Activated T-cell treated with anti-CD3 and anti-CD28 coated beads, Interleukin-2, amount 50 U/mL, for 24 hours (primary cell): ENCODE results near the gene GPR4.
A peak's percentile ranks its signal among the peaks of the same experiment; 100 is the strongest.
"Not testable (repeated sequence)": the region's sequence is repeated elsewhere in the genome, so short reads cannot be mapped to it uniquely, and the experiment has no call there.

Experiments used
- DNase-seq: peaks from one replicate; pipeline ENCODE4 v3.0.0-alpha.2; 2020
- H3K27ac Mint-ChIP-seq: 2 replicates; pipeline ENCODE4 v1.8.0; 2020; ENCODE audit warnings: mild to moderate bottlenecking, mixed read lengths
- H3K27me3 Mint-ChIP-seq: 2 replicates; pipeline ENCODE4 v1.8.0; 2020; ENCODE audit warnings: mixed read lengths
- H3K36me3 Mint-ChIP-seq: 2 replicates; pipeline ENCODE4 v1.8.0; 2020; ENCODE audit warnings: low read depth, mixed read lengths
- H3K4me1 Mint-ChIP-seq: 2 replicates; pipeline ENCODE4 v1.8.0; 2020; ENCODE audit warnings: low read depth, mixed read lengths
- H3K4me3 Mint-ChIP-seq: 2 replicates; pipeline ENCODE4 v1.8.0; 2020; ENCODE audit warnings: mild to moderate bottlenecking, moderate library complexity, mixed read lengths
- H3K9me3 Mint-ChIP-seq: 2 replicates; pipeline ENCODE4 v1.8.0; 2020; ENCODE audit warnings: mixed read lengths

Gene GPR4

DNA sequence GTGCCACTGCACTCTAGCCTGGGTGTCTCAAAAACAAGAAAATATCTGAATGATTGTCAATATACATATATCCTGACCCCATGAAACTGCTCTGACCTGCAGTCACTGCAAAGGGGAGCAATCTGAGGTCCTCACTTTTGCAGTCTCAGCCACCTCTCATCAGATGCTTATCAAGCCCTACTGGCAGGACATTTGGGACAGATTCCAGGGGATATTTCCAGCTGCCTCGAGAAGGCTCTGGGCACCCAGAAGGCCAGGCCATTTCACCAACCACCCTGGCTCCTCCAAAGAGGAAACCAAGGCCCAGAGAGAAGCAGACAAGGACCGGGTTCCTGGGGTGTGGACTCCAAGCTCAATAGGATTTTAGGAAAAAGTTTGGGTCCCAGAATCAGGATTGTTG, 34.9 kb upstream of the GPR4 start:
- Mint-ChIP-seq H3K9me3 (peaks cover 3% of the 10 kb centered on the region), H3K27ac (no peak overlapping the region), H3K27me3 (no peaks in the 10 kb centered on the region), H3K36me3 (peaks cover 70% of the 10 kb centered on the region), H3K4me1 (peaks cover 40% of the 10 kb centered on the region), H3K4me3 (no peak overlapping the region)
- DNase-seq = no peak

- Mint-ChIP-seq H3K27ac (no peak overlapping the region), H3K4me3 (no peak overlapping the region), H3K36me3 (peaks cover 66% of the 10 kb centered on the region), H3K9me3 (peaks cover 3% of the 10 kb centered on the region), H3K4me1 (peaks cover 36% of the 10 kb centered on the region), H3K27me3 (no peaks in the 10 kb centered on the region)
- no peak for DNase-seq
These were observed 34.3 kb upstream of the GPR4 start for GRCh38 chr19:45636275-45636674.

DNA sequence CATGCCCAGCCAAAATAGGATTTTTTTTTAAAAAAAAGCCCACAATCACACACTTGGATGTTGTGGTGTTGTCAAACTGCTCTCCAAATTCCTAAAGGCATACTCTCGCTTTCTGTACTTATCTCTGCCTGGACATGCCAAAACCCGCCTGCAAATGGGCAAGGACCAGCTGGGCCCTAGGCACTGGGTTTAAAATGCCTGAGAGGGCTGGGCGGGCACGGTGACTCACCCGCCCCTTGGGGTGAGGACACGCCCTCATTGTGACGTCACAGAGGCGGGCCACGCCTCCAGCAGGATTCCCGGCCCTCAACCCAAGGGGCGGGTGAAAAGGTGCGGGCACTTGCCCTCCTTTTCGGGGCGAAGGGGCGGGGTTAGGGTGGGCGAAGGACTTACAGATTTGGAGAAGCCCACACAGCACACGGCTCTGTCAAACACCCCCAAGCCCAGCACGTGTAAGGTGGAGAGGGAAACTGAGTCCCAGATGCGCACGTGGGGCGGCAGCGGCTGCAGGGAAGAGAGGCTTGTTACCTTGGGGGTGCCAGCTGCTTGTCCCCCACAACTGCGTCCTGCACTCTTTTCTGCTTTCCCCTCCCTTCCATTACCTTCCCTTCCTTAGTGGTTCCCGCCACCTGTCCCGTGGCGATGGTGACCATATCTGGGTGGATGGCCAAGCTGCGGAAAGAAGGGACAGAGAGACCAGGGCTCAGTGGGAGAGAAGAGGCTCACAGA, 30.6 kb upstream of the GPR4 start:
- DNase-seq = peak; percentile 75
- H3K27me3 Mint-ChIP-seq = no peaks in the 10 kb centered on the region
- peaks cover 25% of the 10 kb centered on the region for H3K4me1 Mint-ChIP-seq
- peak overlapping the region; percentile 35 for H3K27ac Mint-ChIP-seq
- H3K9me3 Mint-ChIP-seq = no peaks in the 10 kb centered on the region
- peaks cover 69% of the 10 kb centered on the region for H3K36me3 Mint-ChIP-seq
- no peak overlapping the region for H3K4me3 Mint-ChIP-seq

DNA sequence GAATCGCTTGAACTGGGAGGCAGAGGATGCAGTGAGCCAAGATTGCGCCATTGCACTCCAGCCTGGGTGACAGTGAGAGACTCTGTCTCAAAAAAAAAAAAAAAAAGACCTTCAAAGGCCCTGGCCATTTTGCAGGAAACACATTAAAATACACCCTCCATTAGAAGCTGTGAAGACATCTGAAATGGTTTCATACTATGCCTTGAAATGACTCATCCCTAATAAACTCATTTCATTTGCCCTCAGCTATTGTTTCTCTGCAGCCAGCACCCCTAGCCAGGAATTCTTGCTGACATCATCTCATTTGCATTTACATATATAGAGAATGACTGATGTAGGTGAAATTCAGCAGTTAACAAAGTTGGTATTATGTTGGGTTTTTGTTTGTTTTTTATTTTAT, 28.5 kb upstream of the GPR4 start:
- peak overlapping the region; percentile 85 for H3K27ac Mint-ChIP-seq
- H3K9me3 Mint-ChIP-seq = no peaks in the 10 kb centered on the region
- H3K27me3 Mint-ChIP-seq = no peaks in the 10 kb centered on the region
- DNase-seq = no peak
- H3K36me3 Mint-ChIP-seq = peaks cover 72% of the 10 kb centered on the region
- H3K4me1 Mint-ChIP-seq = peaks cover 23% of the 10 kb centered on the region
- H3K4me3 Mint-ChIP-seq = no peak overlapping the region

DNA sequence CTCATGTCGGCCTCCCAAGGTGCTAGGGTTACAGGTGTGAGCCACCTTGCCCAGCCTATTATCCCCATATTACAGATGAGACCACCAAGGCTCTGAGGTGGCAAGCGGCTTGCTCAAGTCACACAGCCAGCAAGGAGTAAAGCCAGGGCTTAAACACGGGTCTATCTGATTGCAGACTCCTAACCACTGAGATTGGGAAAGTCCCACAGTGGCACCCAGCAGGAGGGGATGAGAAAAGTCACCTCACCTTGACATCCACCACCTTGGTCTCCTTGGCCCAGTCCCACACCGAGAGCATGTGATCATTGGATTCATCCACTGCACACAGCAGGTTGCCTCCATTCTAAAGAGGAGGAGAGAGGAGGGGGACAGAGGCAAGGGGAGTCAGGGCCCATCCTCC, 27.7 kb upstream of the GPR4 start:
- no peak overlapping the region for H3K4me3 Mint-ChIP-seq
- no peaks in the 10 kb centered on the region for H3K9me3 Mint-ChIP-seq
- peaks cover 80% of the 10 kb centered on the region for H3K36me3 Mint-ChIP-seq
- H3K27me3 Mint-ChIP-seq = no peaks in the 10 kb centered on the region
- peaks cover 23% of the 10 kb centered on the region for H3K4me1 Mint-ChIP-seq
- H3K27ac Mint-ChIP-seq = peak overlapping the region; percentile 71
- no peak for DNase-seq

- H3K4me3 Mint-ChIP-seq, H3K9me3 Mint-ChIP-seq, H3K27ac Mint-ChIP-seq, H3K27me3 Mint-ChIP-seq, DNase-seq: not testable (repeated sequence)
- Mint-ChIP-seq H3K4me1 (peaks cover 23% of the 10 kb centered on the region), H3K36me3 (peaks cover 85% of the 10 kb centered on the region)
These were observed 26.2 kb upstream of the GPR4 start for GRCh38 chr19:45628219-45628618.

DNA sequence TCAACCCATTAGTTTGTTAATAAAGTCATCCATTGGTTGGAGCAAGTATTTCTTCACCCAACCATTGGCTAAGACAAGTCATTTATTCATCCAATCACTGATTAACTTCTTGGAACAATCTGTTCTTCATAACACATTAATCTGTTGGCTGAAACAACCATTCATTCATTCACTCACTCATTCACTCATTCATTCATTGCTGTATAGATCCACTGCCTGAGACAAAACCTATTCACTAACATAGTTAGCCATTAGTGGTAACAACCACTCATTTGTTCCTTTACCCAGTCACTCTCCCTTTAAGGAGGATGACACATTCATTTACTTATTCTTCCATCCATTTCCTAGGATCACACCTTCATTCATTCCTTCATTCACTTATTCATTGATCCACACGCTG, 22.0 kb upstream of the GPR4 start:
- H3K27ac Mint-ChIP-seq = no peak overlapping the region
- H3K36me3 Mint-ChIP-seq = peaks cover 96% of the 10 kb centered on the region
- no peaks in the 10 kb centered on the region for H3K4me1 Mint-ChIP-seq
- H3K9me3 Mint-ChIP-seq = no peaks in the 10 kb centered on the region
- H3K4me3 Mint-ChIP-seq = no peak overlapping the region
- no peaks in the 10 kb centered on the region for H3K27me3 Mint-ChIP-seq
- DNase-seq = no peak

DNA sequence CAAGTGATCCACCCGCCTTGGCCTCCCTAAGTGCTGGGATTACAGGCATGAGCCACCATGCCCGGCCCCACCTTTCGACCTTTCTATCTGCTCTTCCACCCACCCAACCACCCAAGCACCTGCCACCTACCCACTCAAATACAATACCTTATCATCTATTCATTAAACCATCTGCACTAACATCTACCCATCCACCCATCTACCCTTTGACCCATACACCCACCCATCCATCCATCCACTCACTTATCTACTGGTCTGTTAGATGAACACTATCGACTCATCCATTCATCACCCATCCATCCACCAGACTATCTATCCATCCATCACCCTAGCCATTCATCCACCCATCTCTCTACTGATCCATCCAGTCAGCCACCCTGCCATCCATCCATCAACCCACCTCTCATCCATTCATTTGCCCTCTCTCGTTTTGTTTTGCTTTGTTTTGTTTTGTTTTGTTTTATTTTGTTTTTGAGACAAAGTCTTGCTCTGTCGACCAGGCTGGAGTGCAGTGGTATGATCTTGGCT, 20.0 kb upstream of the GPR4 start:
- H3K36me3 Mint-ChIP-seq = peaks cover 93% of the 10 kb centered on the region
- no peak for DNase-seq
- H3K27ac Mint-ChIP-seq = no peak overlapping the region

GRCh38 chr19:45621389-45621788, 19.4 kb upstream of the GPR4 start:
- Mint-ChIP-seq H3K4me3 (no peak overlapping the region), H3K27ac (no peak overlapping the region), H3K4me1 (peaks cover 2% of the 10 kb centered on the region), H3K27me3 (no peaks in the 10 kb centered on the region), H3K9me3 (no peaks in the 10 kb centered on the region), H3K36me3 (peaks cover 93% of the 10 kb centered on the region)
- no peak for DNase-seq

More for the DNA sequence above, 20.0 kb upstream of the GPR4 start:
- no peaks in the 10 kb centered on the region for H3K9me3 Mint-ChIP-seq
- H3K4me1 Mint-ChIP-seq = no peaks in the 10 kb centered on the region
- no peak overlapping the region for H3K4me3 Mint-ChIP-seq
- no peaks in the 10 kb centered on the region for H3K27me3 Mint-ChIP-seq

DNA sequence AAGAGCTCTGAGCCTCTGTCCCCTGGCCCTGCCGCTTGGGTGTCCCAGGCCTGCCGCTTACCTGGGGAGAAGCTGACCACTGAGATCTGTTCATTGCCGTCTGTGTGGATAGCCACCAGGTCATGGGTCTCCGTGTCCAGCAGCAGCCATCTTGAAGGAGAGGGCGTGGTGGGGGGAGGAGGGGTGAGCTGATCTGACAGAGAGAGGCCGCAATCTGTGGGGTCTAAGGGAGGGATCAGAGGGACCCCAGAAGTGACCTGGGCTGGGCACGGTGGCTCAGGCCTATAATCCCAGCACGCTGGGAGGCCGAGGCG, 14.6 kb upstream of the GPR4 start:
- Mint-ChIP-seq H3K9me3 (no peaks in the 10 kb centered on the region), H3K27me3 (no peaks in the 10 kb centered on the region), H3K4me1 (peaks cover 27% of the 10 kb centered on the region), H3K4me3 (no peak overlapping the region), H3K27ac (no peak overlapping the region), H3K36me3 (peaks cover 90% of the 10 kb centered on the region)
- DNase-seq = no peak

- no peaks in the 10 kb centered on the region for H3K27me3 Mint-ChIP-seq
- peak; percentile 85 for DNase-seq
- H3K36me3 Mint-ChIP-seq = peaks cover 90% of the 10 kb centered on the region
- peak overlapping the region; percentile 82 for H3K27ac Mint-ChIP-seq
- H3K4me1 Mint-ChIP-seq = peaks cover 27% of the 10 kb centered on the region
- no peak overlapping the region for H3K4me3 Mint-ChIP-seq
- no peaks in the 10 kb centered on the region for H3K9me3 Mint-ChIP-seq
These were observed 14.0 kb upstream of the GPR4 start for GRCh38 chr19:45615795-45616703.

GRCh38 chr19:45615056-45615455, 13.0 kb upstream of the GPR4 start:
- Mint-ChIP-seq H3K36me3 (peaks cover 91% of the 10 kb centered on the region), H3K4me3 (peak overlapping the region; percentile 65), H3K4me1 (peaks cover 27% of the 10 kb centered on the region), H3K27ac (peak overlapping the region; percentile 97)
- H3K9me3 Mint-ChIP-seq, DNase-seq, H3K27me3 Mint-ChIP-seq: not testable (repeated sequence)

GRCh38 chr19:45613926-45614725, 12.1 kb upstream of the GPR4 start:
- peaks cover 1% of the 10 kb centered on the region for H3K9me3 Mint-ChIP-seq
- peaks cover 92% of the 10 kb centered on the region for H3K36me3 Mint-ChIP-seq
- peaks cover 27% of the 10 kb centered on the region for H3K4me1 Mint-ChIP-seq
- H3K27me3 Mint-ChIP-seq = no peaks in the 10 kb centered on the region
- peak overlapping the region; percentile 97 for H3K27ac Mint-ChIP-seq
- H3K4me3 Mint-ChIP-seq = peak overlapping the region; percentile 65
- peak; percentile 56 for DNase-seq

DNA sequence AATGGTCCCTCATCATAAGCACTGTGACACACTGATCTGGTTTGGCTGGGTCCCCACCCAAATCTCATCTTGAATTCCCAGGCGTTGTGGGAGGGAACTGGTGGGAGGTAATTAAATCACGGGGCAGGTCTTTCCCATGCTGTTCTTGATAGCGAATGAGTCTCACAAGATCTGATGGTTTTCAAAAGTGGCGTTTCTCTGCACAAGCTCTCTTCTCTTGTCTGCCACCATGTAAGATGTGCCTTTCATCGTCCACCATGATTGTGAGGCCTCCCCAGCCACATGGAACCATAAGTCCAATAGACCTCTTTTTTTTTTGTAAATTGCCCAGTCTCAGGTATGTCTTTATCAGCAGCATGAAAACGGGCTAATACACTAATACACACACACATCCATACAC, 6.9 kb upstream of the GPR4 start:
- no peak overlapping the region for H3K27ac Mint-ChIP-seq
- H3K36me3 Mint-ChIP-seq = peaks cover 61% of the 10 kb centered on the region
- no peak overlapping the region for H3K4me3 Mint-ChIP-seq
- peaks cover 20% of the 10 kb centered on the region for H3K4me1 Mint-ChIP-seq
- H3K27me3 Mint-ChIP-seq = no peaks in the 10 kb centered on the region
- no peak for DNase-seq
- H3K9me3 Mint-ChIP-seq = peaks cover 5% of the 10 kb centered on the region
